IPS-18c (cell line): ENCODE results near the gene DLG5.

ENCODE experiments used
- H3K4me3 ChIP-seq: 2 replicates; pipeline ENCODE4 v1.7.0; 2013; ENCODE audit warnings: low read depth, mild to moderate bottlenecking, low read length, moderate library complexity; ENCODE audit not compliant: insufficient read depth
- H3K9me3 ChIP-seq: one replicate; pipeline ENCODE4 v1.6.1; 2013; ENCODE audit warnings: mild to moderate bottlenecking, low read length, moderate library complexity; ENCODE audit not compliant: control insufficient read depth, insufficient read depth

The DLG5 gene

GRCh38 chr10:77925410-77925794 lies 1.2 kb downstream of the DLG5 start:
- no peaks in the 10 kb centered on the region for H3K9me3 ChIP-seq
- H3K4me3 ChIP-seq: peak overlapping the region; percentile 72

GRCh38 chr10:77922566-77923179 lies 3.9 kb downstream of the DLG5 start:
- no peak overlapping the region for H3K4me3 ChIP-seq
- no peaks in the 10 kb centered on the region for H3K9me3 ChIP-seq

GRCh38 chr10:77922055-77922454 lies 4.5 kb downstream of the DLG5 start:
- no peak overlapping the region for H3K4me3 ChIP-seq

GRCh38 chr10:77921395-77921794 lies 5.2 kb downstream of the DLG5 start:
- Histone ChIP-seq H3K4me3 (no peak overlapping the region), H3K9me3 (no peaks in the 10 kb centered on the region)

More at GRCh38 chr10:77922055-77922454, 4.5 kb downstream of the DLG5 start:
- no peaks in the 10 kb centered on the region for H3K9me3 ChIP-seq

GRCh38 chr10:77920495-77920894 lies 6.1 kb downstream of the DLG5 start:
- H3K4me3 ChIP-seq: no peak overlapping the region
- H3K9me3 ChIP-seq: no peaks in the 10 kb centered on the region

- Histone ChIP-seq H3K4me3 (no peak overlapping the region), H3K9me3 (no peaks in the 10 kb centered on the region)
Measured at GRCh38 chr10:77919713-77920108, 6.8 kb downstream of the DLG5 start.

GRCh38 chr10:77915319-77916105 lies 11.0 kb downstream of the DLG5 start:
- H3K9me3 ChIP-seq: no peaks in the 10 kb centered on the region
- H3K4me3 ChIP-seq: no peak overlapping the region

- Histone ChIP-seq H3K9me3 (no peaks in the 10 kb centered on the region), H3K4me3 (no peak overlapping the region)
Measured at GRCh38 chr10:77913090-77913489, 13.5 kb downstream of the DLG5 start.

- Histone ChIP-seq H3K4me3 (no peak overlapping the region), H3K9me3 (no peaks in the 10 kb centered on the region)
Measured at GRCh38 chr10:77912576-77912975, 14.0 kb downstream of the DLG5 start.

GRCh38 chr10:77911535-77912123 lies 14.9 kb downstream of the DLG5 start:
- no peaks in the 10 kb centered on the region for H3K9me3 ChIP-seq
- no peak overlapping the region for H3K4me3 ChIP-seq

GRCh38 chr10:77910524-77911145 lies 15.9 kb downstream of the DLG5 start:
- no peak overlapping the region for H3K4me3 ChIP-seq
- H3K9me3 ChIP-seq: no peaks in the 10 kb centered on the region

- no peaks in the 10 kb centered on the region for H3K9me3 ChIP-seq
- H3K4me3 ChIP-seq: no peak overlapping the region
Measured at GRCh38 chr10:77909749-77910375, 16.7 kb downstream of the DLG5 start.

- Histone ChIP-seq H3K9me3 (no peaks in the 10 kb centered on the region), H3K4me3 (no peak overlapping the region)
Measured at GRCh38 chr10:77909021-77909748, 17.4 kb downstream of the DLG5 start.

- Histone ChIP-seq H3K4me3 (no peak overlapping the region), H3K9me3 (no peaks in the 10 kb centered on the region)
Measured at GRCh38 chr10:77907900-77908717, 18.4 kb downstream of the DLG5 start.

GRCh38 chr10:77907462-77907861 lies 19.1 kb downstream of the DLG5 start:
- no peaks in the 10 kb centered on the region for H3K9me3 ChIP-seq
- no peak overlapping the region for H3K4me3 ChIP-seq

GRCh38 chr10:77906951-77907421 lies 19.6 kb downstream of the DLG5 start:
- no peaks in the 10 kb centered on the region for H3K9me3 ChIP-seq
- no peak overlapping the region for H3K4me3 ChIP-seq
